Skeletal muscle satellite cell (primary cell): ENCODE results near the gene NTSR2.

Source experiments
- H3K27me3 ChIP-seq: 2 replicates; pipeline ENCODE4 v1.7.0; 2013; ENCODE audit warnings: low read length; ENCODE audit not compliant: control insufficient read depth, insufficient read depth
- H3K36me3 ChIP-seq: 2 replicates; pipeline ENCODE4 v1.7.0; 2013; ENCODE audit warnings: mild to moderate bottlenecking, control low read depth, low read length; ENCODE audit not compliant: insufficient read depth
- H3K4me1 ChIP-seq: 2 replicates; pipeline ENCODE4 v1.7.0; 2013; ENCODE audit warnings: low read length; ENCODE audit not compliant: control insufficient read depth, insufficient read depth
- H3K4me2 ChIP-seq: 2 replicates; pipeline ENCODE4 v1.7.0; 2013; ENCODE audit warnings: mild to moderate bottlenecking, low read length
- H3K4me3 ChIP-seq: 2 replicates; pipeline ENCODE4 v1.7.0; 2013; ENCODE audit warnings: low read length
- H3K9ac ChIP-seq: 2 replicates; pipeline ENCODE4 v1.7.0; 2013; ENCODE audit warnings: mild to moderate bottlenecking, low read depth, low read length, moderate library complexity
- H3K9me3 ChIP-seq: replicated peaks from 2 replicates; pipeline ENCODE4 v1.7.0; 2013; ENCODE audit warnings: mild to moderate bottlenecking, control low read depth, low read length

The NTSR2 gene

GRCh38 chr2:11710632-11711353 is 40.8 kb upstream of the NTSR2 start:
- Histone ChIP-seq H3K4me2 (no peak overlapping the region), H3K4me3 (no peak overlapping the region), H3K4me1 (peaks cover 8% of the 10 kb centered on the region), H3K9me3 (no peaks in the 10 kb centered on the region), H3K9ac (no peak overlapping the region), H3K27me3 (peaks cover 3% of the 10 kb centered on the region), H3K36me3 (no peaks in the 10 kb centered on the region)

GRCh38 chr2:11710210-11710609 is 40.2 kb upstream of the NTSR2 start:
- H3K4me2 ChIP-seq: no peak overlapping the region
- no peak overlapping the region for H3K9ac ChIP-seq
- no peaks in the 10 kb centered on the region for H3K9me3 ChIP-seq
- no peak overlapping the region for H3K4me3 ChIP-seq
- no peaks in the 10 kb centered on the region for H3K27me3 ChIP-seq
- no peaks in the 10 kb centered on the region for H3K36me3 ChIP-seq
- peaks cover 8% of the 10 kb centered on the region for H3K4me1 ChIP-seq

- Histone ChIP-seq H3K9ac (no peak overlapping the region), H3K4me1 (peaks cover 9% of the 10 kb centered on the region), H3K4me3 (no peak overlapping the region), H3K27me3 (no peaks in the 10 kb centered on the region), H3K9me3 (no peaks in the 10 kb centered on the region), H3K4me2 (no peak overlapping the region), H3K36me3 (no peaks in the 10 kb centered on the region)
Observed at GRCh38 chr2:11709293-11709692, 39.3 kb upstream of the NTSR2 start.

GRCh38 chr2:11708106-11708505 is 38.1 kb upstream of the NTSR2 start:
- H3K27me3 ChIP-seq: no peaks in the 10 kb centered on the region
- no peak overlapping the region for H3K4me2 ChIP-seq
- peaks cover 21% of the 10 kb centered on the region for H3K4me1 ChIP-seq
- no peaks in the 10 kb centered on the region for H3K36me3 ChIP-seq
- H3K4me3 ChIP-seq: no peak overlapping the region
- H3K9me3 ChIP-seq: no peaks in the 10 kb centered on the region
- H3K9ac ChIP-seq: no peak overlapping the region

- Histone ChIP-seq H3K4me2 (no peak overlapping the region), H3K27me3 (no peaks in the 10 kb centered on the region), H3K9me3 (no peaks in the 10 kb centered on the region), H3K9ac (no peak overlapping the region), H3K4me3 (no peak overlapping the region), H3K4me1 (peaks cover 24% of the 10 kb centered on the region), H3K36me3 (no peaks in the 10 kb centered on the region)
Observed at GRCh38 chr2:11705711-11706110, 35.7 kb upstream of the NTSR2 start.

GRCh38 chr2:11705063-11705462 is 35.1 kb upstream of the NTSR2 start:
- Histone ChIP-seq H3K36me3 (no peaks in the 10 kb centered on the region), H3K27me3 (no peaks in the 10 kb centered on the region), H3K9me3 (no peaks in the 10 kb centered on the region), H3K4me3 (no peak overlapping the region), H3K9ac (no peak overlapping the region), H3K4me1 (peaks cover 19% of the 10 kb centered on the region), H3K4me2 (no peak overlapping the region)

GRCh38 chr2:11703700-11704099 is 33.7 kb upstream of the NTSR2 start:
- H3K36me3 ChIP-seq: no peaks in the 10 kb centered on the region
- H3K9ac ChIP-seq: no peak overlapping the region
- no peak overlapping the region for H3K4me3 ChIP-seq
- no peaks in the 10 kb centered on the region for H3K27me3 ChIP-seq
- no peak overlapping the region for H3K4me2 ChIP-seq
- peaks cover 20% of the 10 kb centered on the region for H3K4me1 ChIP-seq
- H3K9me3 ChIP-seq: no peaks in the 10 kb centered on the region

GRCh38 chr2:11702946-11703345 is 33.0 kb upstream of the NTSR2 start:
- H3K9me3 ChIP-seq: no peaks in the 10 kb centered on the region
- no peaks in the 10 kb centered on the region for H3K36me3 ChIP-seq
- H3K4me3 ChIP-seq: no peak overlapping the region
- H3K27me3 ChIP-seq: no peaks in the 10 kb centered on the region
- peaks cover 27% of the 10 kb centered on the region for H3K4me1 ChIP-seq
- no peak overlapping the region for H3K4me2 ChIP-seq
- no peak overlapping the region for H3K9ac ChIP-seq

GRCh38 chr2:11701751-11702301 is 31.8 kb upstream of the NTSR2 start:
- Histone ChIP-seq H3K36me3 (no peaks in the 10 kb centered on the region), H3K4me3 (no peak overlapping the region), H3K9me3 (no peaks in the 10 kb centered on the region), H3K27me3 (no peaks in the 10 kb centered on the region), H3K4me1 (peaks cover 38% of the 10 kb centered on the region), H3K4me2 (no peak overlapping the region), H3K9ac (no peak overlapping the region)

GRCh38 chr2:11701206-11701605 is 31.2 kb upstream of the NTSR2 start:
- H3K9me3 ChIP-seq: no peaks in the 10 kb centered on the region
- no peaks in the 10 kb centered on the region for H3K27me3 ChIP-seq
- H3K4me1 ChIP-seq: peaks cover 42% of the 10 kb centered on the region
- no peak overlapping the region for H3K4me3 ChIP-seq
- no peaks in the 10 kb centered on the region for H3K36me3 ChIP-seq
- no peak overlapping the region for H3K9ac ChIP-seq
- H3K4me2 ChIP-seq: no peak overlapping the region

- Histone ChIP-seq H3K9me3 (no peaks in the 10 kb centered on the region), H3K4me2 (no peak overlapping the region), H3K9ac (no peak overlapping the region), H3K27me3 (no peaks in the 10 kb centered on the region), H3K4me3 (no peak overlapping the region), H3K36me3 (no peaks in the 10 kb centered on the region), H3K4me1 (peaks cover 42% of the 10 kb centered on the region)
Observed at GRCh38 chr2:11699686-11700670, 30.0 kb upstream of the NTSR2 start.
